Upper lobe of left lung (tissue), 4 donors: Measurements from ENCODE around the gene SMIM29.
"Not testable (repeated sequence)": the region's sequence is repeated elsewhere in the genome, so short reads cannot be mapped to it uniquely, and the experiment has no call there.

Experiments used
- CTCF ChIP-seq, 6 experiments: fragments of 450-650 bp in 4 of 6; fragments of 200-600 bp in 2 of 6; sonication (generic) in 2 of 6; IDR thresholded peaks; one replicate each; pipeline ENCODE4 v1.5.1; 2016 to 2019; ENCODE audit warnings: antibody characterized with exemption in 6 of 6
- EP300 ChIP-seq, 4 donors: sonication (generic); formaldehyde crosslinking; IDR thresholded peaks; one replicate each; pipeline ENCODE4 v1.5.1; 2017; ENCODE audit warnings: antibody characterized with exemption in 4 of 4, control low read depth in 2 of 4
- POLR2A ChIP-seq, 4 donors: fragments of 450-650 bp; IDR thresholded peaks; one replicate each; pipeline ENCODE4 v1.5.1; 2016 to 2017; ENCODE audit warnings: antibody characterized with exemption in 4 of 4, mild to moderate bottlenecking in 2 of 4
- POLR2AphosphoS5 ChIP-seq, 2 donors: sonication (generic); formaldehyde crosslinking; IDR thresholded peaks; one replicate each; pipeline ENCODE4 v1.5.1; 2017; ENCODE audit warnings: antibody characterized with exemption in 2 of 2

- not testable (repeated sequence) for TF ChIP-seq CTCF, POLR2AphosphoS5, POLR2A, EP300 (IDR thresholded peaks at IDR 0.05)
Measured at GRCh38 chr6:34245761-34246140, 3.1 kb downstream of the SMIM29 start.
